ENCODE results near the gene YAE1.
"Not testable (repeated sequence)": the region's sequence is repeated elsewhere in the genome, so short reads cannot be mapped to it uniquely, and the experiment has no call there.

The YAE1 gene, protein sequence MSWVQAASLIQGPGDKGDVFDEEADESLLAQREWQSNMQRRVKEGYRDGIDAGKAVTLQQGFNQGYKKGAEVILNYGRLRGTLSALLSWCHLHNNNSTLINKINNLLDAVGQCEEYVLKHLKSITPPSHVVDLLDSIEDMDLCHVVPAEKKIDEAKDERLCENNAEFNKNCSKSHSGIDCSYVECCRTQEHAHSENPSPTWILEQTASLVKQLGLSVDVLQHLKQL

DNA sequence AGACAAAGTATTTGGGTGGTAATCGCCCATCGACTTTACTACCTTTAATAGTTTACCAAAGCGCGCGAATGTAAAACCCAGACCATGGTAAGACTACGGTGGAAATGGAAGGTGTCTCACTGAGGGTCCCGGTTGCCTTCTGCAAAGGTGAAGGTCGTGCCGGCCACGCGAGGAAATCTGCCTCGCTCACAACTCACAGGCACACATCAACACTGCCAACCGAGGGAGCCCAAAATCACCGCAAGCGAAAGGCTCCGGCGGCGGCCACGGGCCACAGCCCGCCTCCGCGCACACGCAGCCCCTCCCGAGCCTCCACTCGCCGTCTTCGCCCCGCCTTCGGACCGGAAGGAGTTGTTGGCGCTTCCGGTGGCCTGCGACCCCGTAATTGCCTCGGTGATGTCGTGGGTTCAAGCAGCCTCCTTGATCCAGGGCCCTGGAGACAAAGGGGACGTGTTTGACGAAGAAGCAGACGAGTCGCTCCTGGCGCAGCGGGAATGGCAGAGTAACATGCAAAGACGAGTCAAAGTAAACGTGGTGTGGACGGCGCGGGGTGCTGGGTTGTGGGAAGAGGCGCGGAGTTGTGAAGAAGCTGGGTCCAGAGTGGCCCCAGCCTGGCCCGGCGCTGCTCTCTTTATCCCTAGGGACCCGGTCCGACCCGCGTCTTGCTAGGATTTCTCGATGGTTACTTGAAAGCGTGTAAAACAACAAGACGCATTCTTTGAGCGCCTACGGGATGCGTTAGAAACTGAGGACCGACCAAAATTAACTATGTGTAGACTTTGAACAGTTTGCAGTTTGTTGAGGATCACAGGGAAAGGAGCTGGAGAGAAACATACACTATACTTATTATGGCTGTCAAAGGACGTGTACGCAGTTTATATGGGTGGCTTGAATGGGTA is at the start of gene YAE1:
Gene YAE1, plus strand, starts transcription at position 382 of the 899 bp plus-strand sequence. Its CDS starts 15 bp downstream, at position 397.
- DNase-seq = peak; percentile 93

DNA sequence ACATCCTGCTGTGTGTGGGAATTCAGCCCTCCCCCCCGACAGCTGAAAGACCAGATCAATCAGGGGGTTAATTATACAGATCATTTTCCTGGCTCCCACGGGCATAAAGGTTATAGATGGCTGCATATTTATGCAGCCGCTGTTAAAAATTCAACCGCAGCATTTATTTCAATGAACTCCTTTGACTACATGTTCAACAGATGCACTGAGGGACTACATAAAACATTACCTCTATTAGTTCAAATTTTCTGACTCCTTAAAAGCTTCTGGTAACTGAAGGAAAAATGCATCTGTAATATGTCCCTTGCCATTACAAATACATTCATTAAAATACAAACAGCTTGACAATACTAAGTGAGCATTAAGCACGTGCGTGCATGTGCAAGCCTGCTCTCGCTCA is 49.7 kb upstream of the YAE1 start:
- DNase-seq = no peak

DNA sequence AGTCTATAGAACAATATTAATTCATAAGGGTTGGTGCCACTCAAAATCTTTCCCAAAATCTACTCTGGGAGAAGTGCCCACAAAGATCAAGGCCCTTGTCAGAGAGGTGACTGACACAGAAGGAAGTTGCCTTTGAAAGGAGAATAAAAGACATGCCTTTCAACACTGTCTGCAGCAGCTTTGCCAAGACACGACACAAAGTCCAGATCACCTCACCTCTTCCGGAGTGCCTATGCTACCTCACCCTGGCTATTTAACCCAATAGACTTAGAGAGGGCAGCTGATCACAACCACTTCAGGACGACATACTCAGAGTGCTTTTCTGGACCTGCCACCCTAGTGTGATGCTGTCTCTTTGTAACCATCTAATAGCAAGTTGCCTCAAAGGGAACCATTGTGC is 49.0 kb upstream of the YAE1 start:
- no peak for DNase-seq

DNA sequence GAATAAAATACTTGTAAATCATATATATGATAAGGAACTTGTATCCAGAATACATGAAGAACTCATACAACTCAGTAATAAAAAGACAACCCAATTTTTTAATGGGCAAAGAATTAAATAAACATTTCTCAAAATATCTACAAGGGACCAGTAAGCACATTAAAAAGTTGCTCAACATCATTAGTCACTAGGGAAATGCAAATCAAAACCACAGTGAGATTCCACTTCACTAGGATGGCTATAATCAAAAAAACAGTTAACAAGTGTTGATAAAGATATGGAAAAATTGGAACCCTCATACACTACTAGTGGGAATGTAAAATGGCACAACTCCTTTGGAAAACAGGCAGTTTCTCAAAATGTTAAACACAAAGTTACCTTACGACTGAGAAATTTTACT is 40.3 kb upstream of the YAE1 start:
- DNase-seq = no peak

DNA sequence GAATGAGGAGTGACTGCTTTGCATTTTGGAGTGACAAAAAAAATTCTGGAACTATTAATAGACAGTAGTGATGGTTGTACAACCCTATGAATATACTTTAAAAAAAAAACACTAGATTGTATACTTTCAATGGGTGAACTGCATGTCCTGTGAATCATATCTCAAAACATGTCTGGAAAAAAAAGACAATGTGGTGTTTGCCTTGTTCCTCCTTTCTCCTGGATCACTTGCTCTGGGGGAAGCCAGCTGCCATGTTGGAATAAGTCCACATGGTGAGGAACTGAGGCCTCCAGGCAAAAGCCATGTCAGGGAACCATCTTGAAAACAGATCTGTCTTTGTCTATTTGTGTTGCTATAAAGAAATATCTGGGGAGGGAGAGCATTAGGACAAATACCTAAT is 39.5 kb upstream of the YAE1 start:
- DNase-seq = no peak

DNA sequence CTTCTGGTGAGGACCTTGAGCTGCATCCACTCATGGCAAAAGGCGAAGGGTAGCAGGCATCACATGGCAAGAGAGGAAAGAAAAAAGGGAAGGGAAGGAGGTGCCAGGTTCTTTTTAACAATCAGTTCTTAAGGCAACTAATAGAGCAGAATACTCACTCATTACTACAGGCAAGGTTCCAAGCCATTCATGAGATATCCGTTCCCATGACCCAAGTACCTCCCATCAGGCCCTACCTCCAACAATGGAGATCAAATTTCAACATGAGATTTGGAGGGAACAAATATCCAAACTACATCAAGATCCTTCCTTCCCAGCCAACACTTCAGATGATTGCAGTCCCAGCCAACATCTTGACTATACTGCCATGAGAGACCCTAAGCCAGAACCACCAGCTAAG is 38.9 kb upstream of the YAE1 start:
- DNase-seq = no peak

DNA sequence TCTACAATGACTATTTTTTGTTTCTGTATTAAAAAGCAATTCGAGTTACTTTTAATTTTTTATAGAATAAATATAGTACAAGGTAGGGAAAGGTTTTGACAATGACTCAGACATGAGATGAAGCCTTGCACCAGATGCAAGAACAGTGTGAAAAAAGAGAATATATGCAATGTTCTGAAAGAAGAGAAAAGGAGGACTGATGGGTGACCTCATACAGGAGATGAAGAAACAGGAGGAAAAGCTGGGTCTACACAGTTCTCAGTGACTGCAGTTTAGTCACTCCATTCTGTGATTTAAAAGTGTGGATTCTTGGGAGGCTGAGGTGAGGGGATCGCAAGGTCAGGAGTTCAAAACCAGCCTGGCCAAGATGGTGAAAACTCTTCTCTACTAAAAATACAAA is 38.3 kb upstream of the YAE1 start:
- DNase-seq = no peak

DNA sequence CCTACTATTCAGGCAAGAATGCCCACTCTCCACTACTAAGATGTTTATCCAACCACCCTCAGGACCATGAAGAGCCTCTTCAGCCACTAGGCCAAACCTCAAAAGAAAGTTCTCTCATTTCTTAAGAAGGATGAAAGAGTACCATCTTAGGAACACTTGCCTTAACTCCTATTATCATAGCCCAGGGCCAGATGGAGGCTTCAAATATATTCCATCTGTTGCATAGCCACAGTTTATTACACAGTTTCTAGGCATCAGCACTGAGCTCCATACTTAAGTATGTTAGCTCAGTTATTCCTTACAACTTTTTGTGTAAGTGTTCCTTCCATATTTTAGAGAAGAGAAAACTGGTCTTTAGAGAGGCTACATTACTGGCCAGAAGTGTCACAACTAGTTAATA is 37.4 kb upstream of the YAE1 start:
- DNase-seq = no peak

DNA sequence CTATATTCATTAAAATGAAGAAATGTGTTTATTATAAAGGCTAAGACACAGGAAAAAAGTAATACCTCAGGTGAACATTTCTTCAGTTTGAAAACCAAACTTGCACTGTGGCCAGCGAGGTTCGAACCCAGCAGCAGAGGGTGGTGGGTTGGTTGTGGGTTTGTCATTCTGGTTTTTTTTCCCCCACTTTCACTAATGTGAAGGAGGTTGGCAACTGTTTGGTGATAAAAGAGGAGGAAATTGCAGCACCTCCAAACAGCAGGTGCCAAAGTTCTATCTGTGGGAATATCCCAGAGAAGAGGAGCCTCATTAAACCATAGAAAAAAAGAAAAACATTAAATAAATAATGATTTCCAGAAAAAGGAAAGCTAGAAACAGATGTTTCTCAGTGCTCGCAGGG is 36.6 kb upstream of the YAE1 start:
- no peak for DNase-seq

DNA sequence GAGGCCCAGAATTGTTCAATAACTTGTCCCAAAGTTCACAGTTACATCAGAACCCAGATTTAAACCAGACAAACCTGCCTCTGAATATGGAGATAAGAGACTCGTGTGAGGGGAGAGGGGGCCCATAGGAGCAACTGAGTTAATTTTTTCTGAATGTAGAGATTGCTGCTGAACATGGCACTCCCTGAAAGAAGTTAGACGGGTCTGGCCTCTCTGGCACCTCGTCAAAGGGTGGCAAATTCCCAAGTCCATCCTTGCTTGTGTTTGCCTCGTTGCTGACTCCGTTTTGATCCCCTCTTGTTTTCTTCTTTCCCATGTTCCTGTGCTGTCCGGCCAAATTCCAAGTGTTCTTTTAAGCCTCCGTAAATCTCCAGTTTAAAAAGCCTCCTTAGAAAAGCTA is 35.2 kb upstream of the YAE1 start:
- no peak for DNase-seq

DNA sequence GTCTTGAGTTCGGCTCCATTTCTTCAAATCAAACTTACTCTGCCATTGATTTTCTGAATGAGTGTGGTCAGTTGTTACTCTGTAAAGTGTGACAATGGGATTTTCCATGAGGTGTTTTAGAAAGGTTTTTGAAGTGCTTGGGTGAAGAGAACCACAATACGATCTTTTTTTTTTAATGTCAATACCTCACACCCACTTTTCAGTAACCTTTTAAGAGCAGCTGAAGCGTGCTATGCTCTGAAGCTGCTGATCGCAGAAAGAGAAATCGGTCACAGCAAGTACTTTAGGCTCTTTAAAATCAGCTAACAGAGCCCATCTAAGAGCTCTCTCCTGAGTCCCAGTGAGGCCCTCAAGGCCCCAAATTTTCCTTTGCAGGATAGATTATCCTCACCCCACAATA is 34.4 kb upstream of the YAE1 start:
- no peak for DNase-seq

DNA sequence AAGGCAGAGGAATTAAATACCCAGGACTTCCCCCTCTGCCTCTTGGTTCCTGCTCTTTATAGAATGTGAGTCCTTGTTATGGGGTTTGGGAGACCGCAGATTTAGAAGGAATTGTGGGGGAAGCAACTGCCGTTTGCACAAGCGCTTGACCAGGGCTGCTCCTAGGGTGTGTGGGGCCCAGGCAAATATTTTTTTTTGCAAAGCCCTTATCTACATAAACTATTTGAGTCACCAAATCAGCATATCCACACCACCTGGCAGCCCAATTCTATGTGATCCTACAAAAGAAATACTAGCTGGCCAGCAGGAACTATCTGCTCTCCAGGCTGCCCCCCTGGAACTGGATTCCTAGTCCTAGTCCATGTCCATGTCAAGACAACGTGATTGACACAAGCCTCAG is 33.4 kb upstream of the YAE1 start:
- DNase-seq = no peak

DNA sequence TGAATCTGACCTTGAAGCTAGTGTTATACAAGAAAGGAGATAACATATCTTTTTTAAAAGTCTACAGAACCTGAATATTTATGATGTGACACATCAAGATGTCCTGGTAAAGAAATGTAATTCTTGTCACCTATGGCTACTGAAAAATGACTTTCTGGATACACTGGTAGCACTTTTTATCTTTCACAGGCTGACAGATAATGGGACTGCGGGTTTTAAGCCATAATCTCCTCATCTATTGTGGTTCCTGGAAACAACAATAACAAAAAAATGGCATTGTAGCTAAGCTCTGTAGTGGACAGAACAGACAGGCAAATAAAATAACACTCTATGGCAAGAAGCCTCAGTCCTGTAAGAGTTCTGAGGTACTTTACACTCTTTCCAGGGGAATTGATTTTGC is 31.6 kb upstream of the YAE1 start:
- no peak for DNase-seq

DNA sequence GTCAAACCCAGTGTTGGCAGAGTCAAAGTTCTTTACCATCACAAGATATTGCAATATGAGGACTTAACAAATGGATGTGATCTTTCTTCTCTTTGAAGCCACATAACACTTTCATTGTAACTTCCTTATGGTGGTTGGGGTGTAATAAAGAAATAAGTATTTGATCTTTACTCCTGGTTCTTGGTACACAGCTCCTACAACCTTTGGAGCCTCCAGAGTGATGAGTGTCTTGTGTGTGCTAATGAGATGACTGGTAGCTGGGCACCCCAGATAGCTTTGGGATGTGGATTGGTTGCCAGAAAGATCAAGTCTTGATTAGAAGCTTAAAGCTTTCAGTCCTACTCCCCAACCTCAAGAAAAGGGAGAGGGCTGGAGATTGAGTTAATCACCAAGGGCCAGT is 31.1 kb upstream of the YAE1 start:
- no peak for DNase-seq

DNA sequence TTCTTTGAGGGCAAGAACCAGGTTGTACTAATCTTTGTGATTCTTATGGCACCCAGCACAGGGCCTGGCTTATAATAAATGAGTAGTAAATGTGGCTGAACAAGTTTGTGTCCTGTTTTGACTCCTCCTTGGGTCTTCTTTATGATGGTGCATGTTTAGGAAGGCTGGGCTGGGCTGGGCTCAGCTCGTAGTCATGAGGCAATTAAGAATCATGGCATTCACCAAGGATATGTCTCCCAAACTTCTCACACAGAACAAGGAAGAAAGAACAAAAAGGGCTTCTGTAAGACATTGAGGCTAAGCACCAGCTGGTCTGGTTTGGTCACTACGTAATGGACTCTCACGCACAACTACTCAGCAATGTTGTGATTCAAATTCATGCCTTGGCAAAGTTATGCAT is 30.5 kb upstream of the YAE1 start:
- DNase-seq = no peak

DNA sequence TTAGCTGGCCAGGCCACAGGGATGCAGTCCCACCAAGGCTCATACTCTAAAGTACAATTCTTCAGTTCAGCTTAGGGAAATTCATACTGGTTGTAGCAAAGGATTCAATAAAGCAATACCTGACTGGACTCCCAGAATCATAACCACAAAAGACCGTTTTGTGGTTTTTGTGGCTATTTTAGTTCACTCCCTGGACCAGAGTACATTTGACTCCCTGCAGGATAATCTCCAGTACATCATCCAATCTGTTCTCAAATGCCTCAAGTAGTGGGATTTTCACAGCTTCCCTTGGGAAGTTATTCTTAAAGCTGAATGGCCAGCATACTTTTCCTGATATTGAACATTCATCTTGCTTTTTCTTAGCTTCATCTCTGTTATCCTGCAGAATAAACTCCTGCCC is 29.3 kb upstream of the YAE1 start:
- DNase-seq = no peak

DNA sequence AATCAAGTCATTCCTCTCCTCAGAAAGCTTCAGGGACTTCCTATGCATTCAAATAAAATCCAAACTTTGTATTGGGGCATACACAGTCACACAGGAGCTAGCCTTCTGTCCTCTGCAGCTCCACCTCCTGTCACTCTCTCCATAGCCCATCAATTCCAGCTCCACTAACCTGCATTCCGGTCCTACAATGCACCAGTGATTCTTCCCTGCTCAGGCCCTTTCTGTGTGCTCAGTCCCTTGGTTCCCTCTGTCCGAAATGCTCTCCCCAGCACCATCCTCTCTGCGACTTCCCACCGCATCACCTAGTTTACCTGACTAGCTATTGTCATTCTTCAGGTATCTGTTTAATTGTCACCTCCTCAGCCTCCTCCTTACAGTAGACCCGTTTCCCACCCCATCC is 26.4 kb upstream of the YAE1 start:
- no peak for DNase-seq

DNA sequence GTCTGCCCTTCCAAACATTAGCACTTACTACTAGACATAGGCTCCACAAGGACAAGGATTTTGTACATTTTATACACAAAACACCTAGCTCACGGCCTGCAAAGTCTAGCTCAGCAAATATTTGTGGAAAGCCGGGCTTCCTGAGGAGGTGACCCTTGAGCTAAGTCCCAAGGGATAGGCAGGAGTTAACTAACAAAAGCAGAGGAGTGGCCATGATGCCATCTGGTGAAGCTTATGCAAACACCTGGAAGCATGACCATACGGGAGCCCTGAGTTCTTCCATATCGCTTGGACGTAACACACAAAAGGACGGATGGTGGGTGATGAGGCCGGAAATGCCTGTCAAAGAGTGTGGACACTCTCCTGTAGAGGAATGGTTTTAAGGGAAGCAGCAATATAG is 25.9 kb upstream of the YAE1 start:
- no peak for DNase-seq

DNA sequence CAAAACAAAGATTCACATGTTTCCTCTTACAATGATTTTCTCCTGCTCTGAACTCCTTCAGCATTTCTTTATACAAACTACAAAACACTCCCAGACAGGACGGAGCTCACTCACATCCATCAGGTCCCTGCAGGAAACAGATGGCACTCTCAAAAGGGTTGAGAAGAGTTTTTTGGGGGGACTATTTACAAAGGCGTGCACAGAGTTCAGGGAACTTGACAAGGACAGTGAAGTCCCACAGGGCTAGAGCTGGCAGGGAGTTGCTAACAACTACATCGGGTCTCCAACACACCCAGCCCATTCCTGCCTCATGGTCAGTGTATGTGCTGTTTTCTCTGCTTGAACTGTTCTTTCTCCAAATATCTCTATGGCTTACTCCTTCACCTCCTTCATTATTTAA is 24.7 kb upstream of the YAE1 start:
- DNase-seq = no peak

DNA sequence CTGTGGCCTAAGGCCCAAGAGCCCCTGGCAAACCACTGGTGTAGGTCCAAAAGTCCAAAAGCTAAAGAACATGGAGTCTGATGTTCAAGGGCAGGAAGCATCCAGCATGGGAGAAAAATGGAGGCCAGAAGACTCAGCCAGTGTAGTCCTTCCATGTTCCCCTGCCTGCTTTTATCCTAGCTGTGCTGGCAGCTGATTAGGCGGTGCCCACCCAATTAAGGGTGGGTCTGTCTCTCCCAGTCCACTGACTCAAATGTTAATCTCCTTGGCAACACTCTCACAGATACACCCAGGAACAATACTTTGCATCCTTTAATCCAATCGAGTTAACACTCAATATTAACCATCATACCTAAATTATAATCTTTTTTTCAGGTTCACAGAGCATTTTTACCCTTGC is 21.4 kb upstream of the YAE1 start:
- not testable (repeated sequence) for DNase-seq

DNA sequence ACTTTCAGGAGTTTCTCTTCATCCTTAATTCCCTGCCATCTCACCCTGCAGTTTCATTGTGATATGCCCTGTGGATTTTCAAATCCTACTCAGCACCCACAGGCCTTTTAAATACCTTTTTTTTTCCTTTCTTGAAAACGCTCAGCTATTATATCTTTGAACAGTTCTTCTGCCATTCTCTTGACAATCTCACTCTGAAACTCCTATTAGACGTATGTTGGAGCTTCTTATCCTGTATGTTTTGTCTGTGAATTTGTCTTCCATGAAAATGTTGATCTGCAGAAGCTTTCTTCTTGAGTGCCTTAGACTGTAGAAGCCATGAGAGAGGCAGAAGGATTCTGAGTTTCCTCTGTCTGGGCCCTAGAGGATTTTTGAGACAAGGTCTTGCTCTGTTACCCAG is 18.9 kb upstream of the YAE1 start:
- DNase-seq = no peak

DNA sequence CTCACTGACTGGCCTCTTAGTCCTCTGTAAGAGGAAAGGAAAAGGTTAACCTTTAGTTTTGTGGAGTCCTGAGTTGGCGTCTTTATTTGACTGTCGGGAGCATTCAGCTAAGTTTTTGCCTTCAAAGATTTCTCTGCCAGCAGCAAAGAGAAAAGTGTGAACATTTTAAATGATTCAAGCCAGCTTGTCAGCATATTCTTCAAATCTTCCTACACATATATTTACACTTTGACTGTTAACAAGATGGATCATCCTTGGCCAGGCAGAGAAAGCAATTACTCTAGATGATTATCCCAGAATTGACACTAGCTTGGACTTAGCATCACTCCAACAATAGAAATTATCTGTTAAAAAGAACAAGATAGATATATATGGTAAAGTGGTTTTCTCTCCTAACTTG is 15.8 kb upstream of the YAE1 start:
- no peak for DNase-seq

DNA sequence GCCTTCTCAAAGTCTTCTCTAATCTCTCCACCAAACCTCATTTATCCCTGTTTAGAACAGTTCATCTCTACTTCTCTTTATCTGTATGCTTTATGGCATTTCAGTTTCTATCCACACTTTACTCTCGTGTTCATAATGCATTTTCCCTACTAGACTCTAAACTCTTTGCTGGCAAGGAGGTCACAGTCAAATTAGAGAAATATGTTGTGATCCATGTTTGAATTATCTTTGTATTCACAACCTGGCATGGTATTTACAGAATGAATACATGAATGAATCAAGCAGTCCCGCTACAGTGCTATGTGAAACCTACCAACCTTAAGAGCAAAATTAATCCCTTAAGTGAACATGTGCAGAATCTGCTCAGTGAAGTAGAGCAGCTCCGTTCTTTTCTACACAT is 12.8 kb upstream of the YAE1 start:
- no peak for DNase-seq

DNA sequence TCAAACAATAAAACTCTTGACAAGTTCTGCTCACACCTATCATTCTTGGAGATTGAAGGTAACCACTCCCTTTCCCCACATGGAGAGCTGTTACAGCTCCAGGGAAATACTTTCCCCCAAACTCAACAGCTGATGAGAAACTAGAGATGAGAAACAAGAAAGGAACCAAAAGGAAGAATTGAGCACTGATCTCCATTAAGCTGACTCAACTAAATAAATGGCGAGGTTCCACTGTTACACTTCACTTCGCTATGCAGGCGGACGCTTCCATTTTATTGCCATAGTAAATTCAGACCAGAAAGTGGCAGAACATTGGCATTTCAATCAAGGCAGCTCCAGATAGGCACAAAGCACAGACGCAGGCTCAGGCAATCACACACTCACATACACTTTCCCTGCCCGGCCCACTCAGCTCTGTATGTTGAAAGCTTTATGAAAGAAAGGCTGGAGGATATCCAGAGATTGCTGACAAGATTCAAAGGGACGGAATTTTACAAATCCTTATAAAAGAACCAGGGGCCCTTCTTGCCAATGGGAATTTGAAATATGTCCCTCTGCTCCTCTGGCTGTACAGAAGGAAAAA is 11.5 kb upstream of the YAE1 start:
- no peak for DNase-seq

All from activated effector memory CD4-positive, alpha-beta T cell treated with anti-CD3 and anti-CD28 coated beads, Interleukin-2, amount 50 U/mL, for 16 hours (primary cell).